Measurements from ENCODE around the gene TTLL4.
"Not testable (repeated sequence)": the region's sequence is repeated elsewhere in the genome, so short reads cannot be mapped to it uniquely, and the experiment has no call there.

The TTLL4 gene

DNA sequence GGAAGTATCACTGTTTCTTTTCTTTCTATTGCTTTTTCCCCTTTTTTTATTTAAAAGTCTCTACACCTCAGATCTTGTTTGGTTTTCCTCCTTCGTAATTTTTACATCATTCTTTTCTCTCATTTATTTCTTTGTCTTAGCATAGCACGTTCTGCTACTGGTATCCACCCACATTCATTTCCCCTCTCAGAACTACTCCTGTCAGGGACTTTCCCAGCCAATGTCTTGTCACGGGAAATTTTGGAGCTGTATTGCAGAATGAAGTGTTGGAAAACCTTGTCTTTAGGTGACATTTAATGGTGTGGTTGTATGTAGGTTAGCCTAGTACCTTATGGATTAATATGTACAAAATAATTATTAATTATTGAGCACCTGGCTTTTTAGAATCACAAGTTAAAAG lies 34.0 kb downstream of the TTLL4 start:
- in situ Hi-C loops (cut with MboI; ENCODE audit: low sequenced_read_pairs), result no loop called here

DNA sequence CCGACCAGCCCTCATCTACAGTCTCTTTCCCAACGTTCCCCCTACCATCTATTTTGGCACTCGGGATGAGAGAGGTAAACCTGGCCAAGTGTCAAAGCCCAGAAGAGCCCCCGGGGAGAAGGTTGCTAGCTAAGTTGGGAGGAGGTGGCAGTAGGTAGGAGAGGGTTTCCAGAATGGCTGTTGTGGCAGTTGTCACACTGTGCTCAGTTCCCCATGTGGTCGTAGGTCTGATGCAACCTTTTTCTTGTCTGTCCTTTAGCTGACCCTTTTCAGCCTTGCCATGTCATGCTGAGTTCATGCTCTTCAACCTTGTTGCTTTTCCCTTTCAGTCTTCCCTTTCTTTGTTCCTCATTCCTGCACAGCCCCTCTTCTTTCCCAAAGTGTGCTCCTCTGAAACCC lies 34.5 kb downstream of the TTLL4 start:
- in situ Hi-C loops (cut with MboI; ENCODE audit: low sequenced_read_pairs), result no loop called here

DNA sequence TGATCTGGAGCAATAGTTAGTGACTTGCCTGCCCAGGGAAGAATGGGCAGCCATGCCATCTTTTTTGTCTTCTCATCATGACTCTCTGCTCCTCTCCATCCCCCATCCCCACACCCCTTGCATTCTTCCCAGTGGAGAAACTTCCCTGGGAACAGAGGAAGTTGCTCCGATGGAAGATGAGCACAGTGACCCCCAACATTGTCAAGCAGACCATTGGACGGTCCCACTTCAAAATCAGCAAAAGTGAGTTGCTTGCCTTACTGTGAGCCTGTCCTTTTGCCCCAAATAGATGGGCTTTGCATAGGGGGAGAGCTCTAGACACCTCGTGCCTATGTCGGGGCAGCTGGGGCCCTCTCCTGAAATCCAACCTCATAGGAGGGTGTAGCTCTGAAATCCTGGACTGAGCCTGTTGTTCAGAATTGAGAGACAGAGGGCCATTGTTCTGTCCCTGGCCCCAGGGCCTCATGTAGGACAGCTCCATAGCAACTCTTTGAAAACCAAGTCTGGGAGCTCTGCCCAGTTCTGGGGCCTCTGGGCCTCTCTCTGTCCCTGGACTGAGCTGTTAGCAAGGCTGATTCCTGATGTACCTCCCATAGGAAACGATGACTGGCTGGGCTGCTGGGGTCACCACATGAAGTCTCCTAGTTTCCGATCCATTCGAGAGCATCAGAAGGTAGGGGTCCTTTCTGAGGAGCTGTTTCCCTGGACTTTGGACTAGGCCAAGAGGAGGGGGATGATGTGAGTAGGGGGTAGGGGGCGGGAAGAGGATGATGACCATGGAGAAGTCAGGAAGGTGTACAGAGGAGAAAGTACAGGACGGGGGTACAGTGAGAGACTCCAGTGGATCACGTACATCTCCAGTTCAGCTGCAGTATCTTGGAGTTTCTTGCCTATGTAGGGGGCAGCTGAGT lies 35.2 kb downstream of the TTLL4 start:
- in situ Hi-C loops (cut with MboI; ENCODE audit: low sequenced_read_pairs), result no loop called here

DNA sequence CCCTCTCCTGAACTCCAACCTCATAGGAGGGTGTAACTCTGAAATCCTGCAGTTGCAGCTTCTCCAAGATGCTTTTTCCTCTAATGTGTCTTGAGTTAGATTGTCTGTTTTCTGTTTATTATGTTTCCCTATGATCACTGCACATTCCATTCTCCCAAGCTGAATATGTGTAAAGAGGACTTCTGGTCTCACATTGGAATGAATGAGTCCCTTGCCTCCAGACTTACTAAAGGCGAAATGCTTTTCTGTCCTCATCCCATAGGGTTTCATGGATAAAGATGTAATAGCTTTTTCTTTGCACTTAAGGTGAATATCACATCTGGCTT lies 35.8 kb downstream of the TTLL4 start:
- in situ Hi-C loops (cut with MboI; ENCODE audit: low sequenced_read_pairs), result no loop called here

DNA sequence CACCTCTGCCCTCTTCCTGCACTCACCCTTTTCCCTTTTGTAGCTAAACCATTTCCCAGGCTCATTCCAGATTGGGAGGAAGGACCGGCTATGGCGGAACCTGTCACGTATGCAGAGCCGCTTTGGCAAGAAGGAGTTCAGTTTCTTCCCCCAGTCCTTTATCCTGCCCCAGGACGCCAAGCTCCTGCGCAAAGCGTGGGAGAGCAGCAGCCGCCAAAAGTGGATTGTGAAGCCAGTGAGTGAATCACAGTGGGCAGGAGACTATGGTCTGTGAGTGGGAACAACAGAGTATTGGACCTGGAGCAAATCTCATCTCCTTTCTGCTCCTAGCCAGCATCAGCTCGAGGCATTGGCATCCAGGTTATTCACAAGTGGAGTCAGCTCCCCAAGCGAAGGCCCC lies 36.3 kb downstream of the TTLL4 start:
- in situ Hi-C loops (cut with MboI; ENCODE audit: low sequenced_read_pairs), result no loop called here

DNA sequence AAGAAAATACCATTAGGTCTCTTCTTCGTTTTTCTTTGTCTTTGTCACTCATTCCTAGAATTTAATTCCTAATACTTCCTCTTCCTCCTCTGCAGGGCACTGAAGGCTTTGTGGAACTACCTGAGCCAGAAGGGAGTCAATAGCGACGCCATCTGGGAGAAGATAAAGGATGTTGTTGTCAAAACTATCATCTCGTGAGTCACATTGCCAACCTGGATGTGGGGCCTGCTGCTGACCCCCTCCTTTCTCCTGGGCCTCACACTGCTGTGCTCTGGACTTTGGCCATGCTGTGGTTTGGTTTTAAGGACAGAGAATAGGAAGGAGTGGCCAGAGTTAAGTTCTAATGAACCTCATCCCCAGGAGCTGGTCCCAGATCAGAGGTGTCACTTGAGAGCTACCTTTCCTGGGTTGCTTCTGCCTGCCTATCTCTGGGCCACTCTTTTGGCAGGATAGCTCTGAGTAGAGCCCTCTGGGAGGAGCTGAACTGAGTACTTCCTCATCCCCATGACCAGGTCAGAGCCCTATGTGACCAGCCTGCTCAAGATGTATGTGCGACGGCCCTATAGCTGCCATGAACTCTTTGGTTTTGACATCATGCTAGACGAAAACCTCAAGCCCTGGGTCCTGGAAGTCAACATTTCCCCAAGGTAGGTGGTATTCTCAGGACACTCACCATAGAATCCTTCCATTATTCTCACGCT lies 38.3 kb downstream of the TTLL4 start:
- in situ Hi-C loops (cut with MboI; ENCODE audit: low sequenced_read_pairs), result no loop called here

DNA sequence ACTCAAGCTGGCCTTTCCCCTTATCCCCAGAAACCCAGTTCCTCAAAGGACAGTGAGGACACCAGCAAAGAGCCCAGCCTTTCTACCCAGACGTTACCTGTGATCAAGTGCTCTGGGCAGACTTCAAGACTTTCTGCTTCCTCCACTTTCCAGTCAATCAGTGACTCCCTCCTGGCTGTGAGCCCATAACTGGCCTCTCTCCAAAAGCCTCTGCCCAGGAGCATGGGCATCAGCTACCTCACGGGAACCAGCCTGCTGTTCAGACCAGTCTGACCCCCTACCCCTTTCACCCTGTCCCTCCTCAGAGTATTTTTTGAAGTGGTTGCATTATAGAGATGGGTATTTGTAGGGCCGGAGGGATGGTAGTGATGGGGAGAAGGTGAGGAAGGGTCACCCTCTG lies 43.6 kb downstream of the TTLL4 start:
- in situ Hi-C loops (cut with MboI; ENCODE audit: low sequenced_read_pairs), result no loop called here

DNA sequence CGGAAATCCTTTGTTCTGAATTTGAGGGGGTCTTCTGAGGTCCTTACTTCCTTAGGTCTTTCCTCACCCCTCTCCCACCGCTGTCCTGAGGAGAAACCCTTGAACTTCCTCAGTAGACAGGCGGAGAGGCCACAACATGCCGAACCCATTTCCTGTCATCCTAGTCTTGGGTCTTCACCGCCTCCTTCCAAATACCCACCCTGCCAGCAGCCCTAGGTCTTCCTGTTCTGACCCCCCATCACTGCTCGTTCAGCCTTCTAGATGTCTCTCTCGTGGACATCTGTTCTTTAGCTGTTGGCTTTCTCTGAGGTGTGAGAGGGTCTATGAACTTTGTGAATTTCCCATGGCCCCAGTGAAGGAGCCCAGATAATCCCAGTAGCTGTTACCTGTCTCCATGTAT lies 44.1 kb downstream of the TTLL4 start:
- in situ Hi-C loops (cut with MboI; ENCODE audit: low sequenced_read_pairs), result no loop called here

DNA sequence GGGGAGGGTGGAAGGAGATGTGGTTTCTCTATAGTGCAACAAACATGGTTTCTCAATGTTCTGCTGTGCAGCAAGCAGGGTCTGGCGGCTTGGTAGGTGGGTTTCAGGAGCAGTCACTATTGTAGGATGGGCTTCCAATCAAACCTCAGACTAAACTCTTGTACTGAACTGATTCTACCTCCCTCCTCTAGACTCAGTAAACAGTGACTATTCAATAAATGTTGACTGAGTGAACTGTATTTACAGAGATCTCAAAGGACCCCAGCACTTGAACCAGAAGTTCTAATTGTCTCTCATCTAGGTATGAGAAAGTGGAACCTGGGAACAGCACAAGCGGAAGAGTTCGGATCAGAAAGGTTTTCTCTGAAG lies 44.5 kb downstream of the TTLL4 start:
- in situ Hi-C loops (cut with MboI; ENCODE audit: low sequenced_read_pairs), result no loop called here

DNA sequence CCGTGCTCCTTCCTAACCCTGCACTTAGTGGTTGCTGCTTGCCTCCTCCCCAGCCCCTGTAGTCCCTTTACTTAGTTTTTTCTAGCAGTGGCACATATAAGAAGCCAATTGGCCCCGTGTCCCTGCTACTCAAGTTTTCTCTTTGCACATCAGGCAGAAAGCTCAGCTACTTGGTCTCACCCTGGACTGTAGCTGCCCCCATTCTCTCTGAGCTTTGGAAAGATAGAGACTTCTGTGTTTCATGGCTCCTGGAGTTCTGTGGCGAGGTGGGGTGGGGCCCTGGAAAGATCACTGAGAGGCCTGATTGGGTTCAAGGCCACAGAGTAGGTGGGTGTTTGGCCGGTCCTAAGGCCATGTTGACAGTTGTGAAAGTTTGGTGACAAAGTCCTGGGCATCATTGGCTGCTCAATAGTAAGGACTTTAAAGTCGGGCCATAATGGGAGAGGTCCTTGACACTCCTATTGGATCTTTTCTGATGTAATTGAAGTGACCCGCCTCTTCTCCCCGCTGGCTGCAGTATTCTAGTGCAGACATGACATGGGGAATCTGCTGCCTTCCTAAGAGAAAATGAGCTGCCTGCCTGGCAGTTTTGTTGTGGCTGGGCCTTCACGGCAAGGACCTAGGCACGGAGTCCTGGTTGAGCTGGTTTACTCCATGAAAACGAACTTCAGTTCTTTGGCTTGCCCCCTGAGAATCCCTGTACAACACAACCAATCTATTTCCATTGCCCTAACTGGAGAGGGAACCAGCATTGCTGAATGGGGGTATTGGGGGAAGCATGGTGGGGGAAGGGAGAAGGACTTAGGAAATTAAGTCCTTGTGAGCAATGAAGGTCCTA lies 45.2 kb downstream of the TTLL4 start:
- in situ Hi-C loops (cut with MboI; ENCODE audit: low sequenced_read_pairs), result no loop called here

DNA sequence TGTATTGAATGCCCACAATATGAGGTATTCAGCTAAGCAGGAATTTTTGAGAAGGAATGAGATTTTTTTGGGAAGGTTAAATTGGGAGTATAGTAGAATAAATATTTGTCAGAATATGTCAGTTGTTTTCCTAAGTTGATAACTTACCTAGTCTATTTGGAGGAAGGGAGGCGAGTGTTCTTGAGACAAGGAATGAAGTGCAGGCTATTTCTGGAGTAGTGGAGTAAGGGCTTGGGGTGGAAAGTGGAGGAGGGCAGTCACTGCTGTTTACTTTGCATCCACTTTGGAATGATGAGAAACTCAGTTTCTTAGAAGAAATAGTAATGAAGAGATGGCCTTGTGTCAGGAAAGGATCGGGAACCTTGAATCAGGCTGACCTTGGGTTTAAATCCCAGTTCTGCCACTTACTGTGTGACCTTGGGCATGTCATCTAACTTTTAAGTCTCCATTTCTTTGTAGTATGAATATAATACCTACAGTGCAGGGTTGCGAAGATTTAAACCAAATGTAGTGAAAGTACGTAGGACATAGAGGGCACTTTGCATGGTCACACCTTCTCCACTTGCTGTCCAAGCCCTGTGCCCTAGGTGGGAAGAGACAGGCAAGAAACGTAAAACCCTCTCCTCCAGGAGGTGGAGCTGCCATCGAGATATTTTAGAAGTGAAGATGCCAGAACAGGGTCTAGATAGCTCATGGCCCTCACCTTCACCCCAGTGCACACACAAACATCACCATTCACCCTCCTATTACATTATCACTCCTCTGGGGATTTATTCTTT lies 46.2 kb downstream of the TTLL4 start:
- in situ Hi-C loops (cut with MboI; ENCODE audit: low sequenced_read_pairs), result no loop called here

DNA sequence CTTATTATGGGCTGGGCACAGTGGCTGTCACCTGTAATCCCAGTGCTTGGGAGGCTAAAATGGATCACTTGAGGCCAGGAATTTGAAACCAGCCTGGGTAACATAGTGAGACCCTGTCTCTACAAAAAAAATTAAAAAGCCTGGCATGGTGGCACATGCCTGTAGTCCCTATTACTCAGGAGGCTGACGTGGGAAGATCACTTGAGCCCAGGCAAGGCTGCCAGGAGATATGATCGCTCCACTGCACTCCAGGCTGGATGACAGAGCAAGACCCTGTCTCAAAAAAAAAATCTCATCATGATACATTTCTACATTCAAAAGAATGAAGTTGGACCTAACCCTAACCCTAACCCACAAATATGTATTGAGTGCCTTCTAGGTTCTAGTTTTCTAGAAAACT lies 51.2 kb downstream of the TTLL4 start:
- in situ Hi-C loops (cut with MboI; ENCODE audit: low sequenced_read_pairs), result no loop called here

DNA sequence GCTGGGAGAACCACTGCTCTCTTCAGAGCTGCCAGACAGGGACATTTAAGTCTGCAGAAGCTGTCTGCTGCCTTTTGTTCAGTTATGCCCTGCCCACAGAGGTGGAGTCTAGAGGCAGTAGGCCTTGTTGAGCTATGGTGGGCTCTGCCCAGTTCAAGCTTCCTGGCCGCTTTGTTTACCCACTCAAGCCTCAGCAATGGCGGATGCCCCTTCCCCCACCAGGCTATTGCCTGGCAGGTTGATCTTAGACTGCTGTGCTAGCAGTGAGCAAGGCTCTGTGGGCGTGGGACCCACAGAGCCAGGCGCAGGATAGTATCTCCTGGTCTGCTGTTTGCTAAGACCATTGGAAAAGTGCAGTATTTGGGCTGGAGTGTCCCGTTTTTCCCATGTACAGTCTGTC lies 62.1 kb downstream of the TTLL4 start:
- in situ Hi-C loops (cut with MboI; ENCODE audit: low sequenced_read_pairs), result not testable (repeated sequence)

DNA sequence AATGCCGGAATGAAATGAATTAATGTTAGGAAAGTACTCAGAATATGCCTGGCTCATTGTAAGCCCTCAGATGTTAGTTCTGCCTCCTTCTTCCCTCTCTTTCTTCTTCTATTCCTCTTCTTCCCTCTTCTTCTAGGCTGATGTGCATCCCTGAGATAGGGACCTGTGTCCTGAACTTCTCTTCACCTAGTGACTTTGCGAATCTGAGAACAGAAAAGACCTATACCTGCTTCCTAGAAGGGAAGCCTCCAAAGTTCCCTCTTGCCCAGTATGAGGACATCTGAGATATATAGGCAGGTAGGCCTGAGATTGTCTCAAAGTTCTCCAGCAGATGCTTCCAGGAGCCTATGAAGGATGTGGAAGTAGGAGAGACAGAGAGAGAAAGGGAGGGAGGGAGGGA lies 63.2 kb downstream of the TTLL4 start:
- in situ Hi-C loops (cut with MboI; ENCODE audit: low sequenced_read_pairs), result no loop called here

DNA sequence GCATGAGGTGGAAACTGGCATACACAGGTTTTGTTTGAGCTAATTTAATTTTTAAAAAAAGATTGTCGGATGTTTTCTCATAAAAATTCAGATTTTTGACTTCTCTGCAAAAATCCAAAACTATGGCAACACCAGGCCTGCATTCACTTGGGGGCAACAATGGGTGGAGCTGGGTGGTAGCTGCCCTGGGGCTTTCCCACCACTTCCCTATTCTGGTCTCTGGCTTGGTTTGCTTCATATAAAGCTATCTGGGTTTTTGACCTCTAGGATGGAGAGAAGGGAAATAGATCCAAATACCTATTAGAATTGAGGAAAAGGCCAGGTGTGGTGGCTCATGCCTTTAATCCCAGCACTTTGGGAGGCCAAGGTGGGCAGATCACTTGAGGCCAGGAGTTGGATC lies 65.9 kb downstream of the TTLL4 start:
- in situ Hi-C loops (cut with MboI; ENCODE audit: low sequenced_read_pairs), result no loop called here

DNA sequence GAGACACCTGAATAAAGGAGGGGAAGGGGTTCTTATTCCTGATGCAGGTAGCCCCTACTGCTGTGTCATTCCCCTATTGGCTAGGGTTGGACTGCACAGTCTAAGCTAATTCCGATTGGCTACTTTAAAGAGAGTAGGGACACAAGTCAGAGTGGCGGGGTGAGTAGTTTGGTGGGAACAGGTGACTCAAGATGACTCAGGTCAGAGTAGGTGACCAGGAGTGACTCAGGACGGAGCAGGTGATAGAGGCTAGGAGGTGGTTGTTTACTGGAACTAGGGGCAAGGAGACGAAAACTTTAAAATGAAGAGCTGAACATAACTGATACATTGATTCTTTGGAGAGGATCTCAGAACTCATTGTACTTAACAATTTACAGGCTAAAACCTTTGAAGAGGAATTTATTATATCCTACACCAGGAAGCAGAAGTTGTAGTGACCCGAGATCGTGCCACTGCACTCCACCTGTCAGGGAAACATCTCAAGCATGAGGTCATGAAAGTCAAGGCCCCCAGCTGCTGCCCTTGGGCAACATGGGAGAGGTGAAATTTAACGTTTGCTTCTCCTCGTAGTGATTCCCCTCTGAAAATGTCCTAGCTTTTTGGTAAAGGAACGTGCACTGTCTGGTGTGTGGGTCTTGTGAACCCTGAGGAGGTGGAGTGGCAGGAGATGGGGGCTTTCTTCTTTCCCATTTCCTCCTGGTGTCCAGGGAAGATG lies 66.8 kb downstream of the TTLL4 start:
- in situ Hi-C loops (cut with MboI; ENCODE audit: low sequenced_read_pairs), result no loop called here

DNA sequence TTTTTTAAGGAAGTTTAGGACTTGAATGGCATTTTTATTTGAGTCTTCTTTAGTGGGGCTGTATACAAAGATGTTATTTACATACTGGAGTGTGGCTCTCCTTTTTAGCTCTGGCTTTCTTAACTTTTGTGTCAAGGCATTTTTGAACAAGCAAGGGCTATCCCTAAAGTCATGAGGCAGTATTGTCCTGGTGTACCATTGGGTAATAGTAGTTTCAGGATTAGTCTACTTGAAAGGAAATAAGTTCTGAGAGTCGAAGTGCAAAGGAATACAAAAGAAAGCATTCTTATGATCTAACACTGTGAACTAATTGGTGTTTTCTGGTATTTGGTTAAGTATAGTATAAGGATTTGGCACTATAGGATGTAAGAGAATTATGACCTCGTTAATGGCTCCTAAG lies 69.4 kb downstream of the TTLL4 start:
- in situ Hi-C loops (cut with MboI; ENCODE audit: low sequenced_read_pairs), result no loop called here

DNA sequence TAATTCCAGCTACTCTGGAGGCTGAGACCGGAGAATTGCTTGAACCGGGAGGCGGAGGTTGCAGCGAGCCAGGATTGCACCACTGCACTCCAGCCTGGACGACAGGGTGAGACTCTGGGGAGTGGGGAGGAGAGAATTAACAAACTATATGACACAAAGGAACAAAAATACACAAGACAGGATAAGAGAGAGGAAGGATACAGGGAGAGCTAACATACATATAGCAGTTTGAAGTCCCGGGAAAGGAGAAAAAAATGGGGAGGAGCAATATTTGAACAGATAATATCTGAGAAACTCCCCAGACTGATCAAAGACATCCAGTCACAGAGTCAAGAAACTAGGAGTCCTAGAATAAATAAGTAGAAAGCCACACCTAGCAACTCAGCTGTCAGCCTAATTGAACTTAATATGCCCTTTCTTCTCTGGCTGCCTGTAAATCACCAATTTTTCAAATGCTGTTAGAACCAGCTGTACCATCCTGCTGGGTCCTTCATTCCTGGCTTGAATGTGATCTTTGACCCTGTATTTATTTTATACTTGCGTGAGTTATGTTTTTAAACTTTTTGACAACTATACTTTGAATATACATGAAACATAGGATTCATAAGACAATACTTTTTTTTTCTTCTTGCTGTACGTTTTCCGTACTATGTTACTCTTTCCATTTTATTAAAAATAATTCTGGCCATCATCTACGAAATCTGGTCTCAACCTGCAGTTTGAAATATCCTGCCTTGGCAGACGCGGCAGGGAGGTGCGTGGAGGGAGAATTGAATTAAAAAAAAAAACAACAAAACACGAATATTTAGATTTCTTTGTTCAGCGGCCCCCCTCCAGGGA lies 70.4 kb downstream of the TTLL4 start:
- in situ Hi-C loops (cut with MboI; ENCODE audit: low sequenced_read_pairs), result no loop called here

Measured in HL-60/S4 treated with phorbol 12-myristate 13-acetate at 8.2 ng/mL for 4 days and 3 days (cell line).